ENCODE data around the gene B3GALNT1. TPM values are rescaled to one million over a fixed set of nuclear protein-coding genes. Genes with fewer than 3 reads are reported as not detected.
A peak's percentile ranks its signal among the peaks of the same experiment; 100 is the strongest.

B3GALNT1 gene
- total RNA-seq, 1 donor from 2014 or later = 56.1 TPM

- intact Hi-C loops (cut with micrococcal nuclease) = no loop called here
- Histone ChIP-seq H3K9me3 (replicated peaks) (no peaks in the 10 kb centered on the region), H3K27me3 (ENCODE audit: low read depth) (no peaks in the 10 kb centered on the region), H3K27ac (replicated peaks) (no peak overlapping the region), H3K4me1 (peaks cover 24% of the 10 kb centered on the region), H3K36me3 (no peaks in the 10 kb centered on the region), H3K4me3 (no peak overlapping the region)
- DNase-seq = no peak
- TF ChIP-seq CTCF (IDR thresholded peaks at IDR 0.05; ENCODE audit: borderline replicate concordance) = no peak
These were observed 3.7 kb upstream of the B3GALNT1 start for GRCh38 chr3:161108840-161109239.

- intact Hi-C loops (cut with micrococcal nuclease) = no loop called here
- TF ChIP-seq CTCF (IDR thresholded peaks at IDR 0.05; ENCODE audit: borderline replicate concordance) = no peak
These were observed 2.2 kb upstream of the B3GALNT1 start for GRCh38 chr3:161107311-161107710.

GRCh38 chr3:161103776-161104385 lies 1.3 kb downstream of the B3GALNT1 start:
- Histone ChIP-seq H3K27me3 (ENCODE audit: low read depth) (no peaks in the 10 kb centered on the region), H3K27ac (replicated peaks) (peak overlapping the region; percentile 91), H3K36me3 (peaks cover 28% of the 10 kb centered on the region), H3K4me3 (peak overlapping the region; percentile 89), H3K9me3 (replicated peaks) (no peaks in the 10 kb centered on the region), H3K4me1 (peaks cover 63% of the 10 kb centered on the region)
- TF ChIP-seq CTCF (IDR thresholded peaks at IDR 0.05; ENCODE audit: borderline replicate concordance) = no peak
- DNase-seq = peak; percentile 23
- intact Hi-C loops (cut with micrococcal nuclease) = no loop called here

More at GRCh38 chr3:161107311-161107710, 2.2 kb upstream of the B3GALNT1 start:
- no peak overlapping the region for H3K27ac ChIP-seq (replicated peaks)
- no peaks in the 10 kb centered on the region for H3K9me3 ChIP-seq (replicated peaks)
- no peak overlapping the region for H3K4me3 ChIP-seq
- H3K36me3 ChIP-seq = peaks cover 6% of the 10 kb centered on the region
- peaks cover 38% of the 10 kb centered on the region for H3K4me1 ChIP-seq
- DNase-seq = no peak
- H3K27me3 ChIP-seq (ENCODE audit: low read depth) = no peaks in the 10 kb centered on the region

- Histone ChIP-seq H3K4me3 (peak overlapping the region; percentile 46), H3K27ac (replicated peaks) (peak overlapping the region; percentile 91)
- intact Hi-C loops (cut with micrococcal nuclease) = no loop called here
These were observed 3.5 kb downstream of the B3GALNT1 start for GRCh38 chr3:161101609-161102008.

GRCh38 chr3:161100994-161101393 lies 4.2 kb downstream of the B3GALNT1 start:
- intact Hi-C loops (cut with micrococcal nuclease) = no loop called here
- peaks cover 35% of the 10 kb centered on the region for H3K36me3 ChIP-seq

More at GRCh38 chr3:161101609-161102008, 3.5 kb downstream of the B3GALNT1 start:
- no peak for DNase-seq
- no peaks in the 10 kb centered on the region for H3K27me3 ChIP-seq (ENCODE audit: low read depth)
- no peak for TF ChIP-seq CTCF (IDR thresholded peaks at IDR 0.05; ENCODE audit: borderline replicate concordance)
- H3K36me3 ChIP-seq = peaks cover 35% of the 10 kb centered on the region
- H3K4me1 ChIP-seq = peaks cover 85% of the 10 kb centered on the region
- H3K9me3 ChIP-seq (replicated peaks) = no peaks in the 10 kb centered on the region

More at GRCh38 chr3:161100994-161101393, 4.2 kb downstream of the B3GALNT1 start:
- no peaks in the 10 kb centered on the region for H3K27me3 ChIP-seq (ENCODE audit: low read depth)
- peak overlapping the region; percentile 46 for H3K4me3 ChIP-seq
- H3K9me3 ChIP-seq (replicated peaks) = no peaks in the 10 kb centered on the region
- no peak for TF ChIP-seq CTCF (IDR thresholded peaks at IDR 0.05; ENCODE audit: borderline replicate concordance)
- no peak for DNase-seq
- H3K27ac ChIP-seq (replicated peaks) = peak overlapping the region; percentile 91
- H3K4me1 ChIP-seq = peaks cover 82% of the 10 kb centered on the region
